Measurements from ENCODE around the gene PPFIBP1. TPM values are rescaled to one million over a fixed set of nuclear protein-coding genes. Genes with fewer than 3 reads are reported as not detected.

PPFIBP1 gene
- total and polyA plus RNA-seq, 9 of the 15 experiments (the other 6 are each of a cell fraction or from before 2014, with no cell fraction given), result 0.46 to 3.5 (median 1.8) TPM

DNA sequence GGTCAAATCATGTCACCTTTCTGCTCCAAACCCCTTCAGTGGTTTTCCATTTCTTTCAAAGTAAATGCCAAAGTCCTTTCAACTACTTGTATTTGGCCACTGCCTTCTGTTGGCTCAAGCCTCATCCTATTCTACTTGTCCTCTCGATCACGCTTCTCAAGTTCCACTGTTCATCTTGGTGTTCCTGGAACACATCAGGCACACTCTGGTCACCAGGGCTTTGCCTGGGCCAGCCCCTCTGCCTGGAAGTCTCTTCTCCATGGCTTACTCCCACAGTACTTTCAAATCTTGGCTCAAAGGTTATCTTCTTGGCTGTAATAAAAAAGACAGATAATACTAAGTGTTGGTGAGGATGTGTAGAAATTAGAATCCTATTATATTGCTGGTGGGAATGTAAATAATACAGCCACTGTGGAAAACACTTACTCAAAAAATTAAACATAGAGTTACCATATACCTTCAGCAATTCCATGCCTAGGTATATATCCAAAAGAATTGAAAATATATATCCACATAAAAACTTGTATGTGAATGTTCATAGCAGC lies 17.3 kb upstream of the PPFIBP1 start (continued):
- TF ChIP-seq, protein P1, sequence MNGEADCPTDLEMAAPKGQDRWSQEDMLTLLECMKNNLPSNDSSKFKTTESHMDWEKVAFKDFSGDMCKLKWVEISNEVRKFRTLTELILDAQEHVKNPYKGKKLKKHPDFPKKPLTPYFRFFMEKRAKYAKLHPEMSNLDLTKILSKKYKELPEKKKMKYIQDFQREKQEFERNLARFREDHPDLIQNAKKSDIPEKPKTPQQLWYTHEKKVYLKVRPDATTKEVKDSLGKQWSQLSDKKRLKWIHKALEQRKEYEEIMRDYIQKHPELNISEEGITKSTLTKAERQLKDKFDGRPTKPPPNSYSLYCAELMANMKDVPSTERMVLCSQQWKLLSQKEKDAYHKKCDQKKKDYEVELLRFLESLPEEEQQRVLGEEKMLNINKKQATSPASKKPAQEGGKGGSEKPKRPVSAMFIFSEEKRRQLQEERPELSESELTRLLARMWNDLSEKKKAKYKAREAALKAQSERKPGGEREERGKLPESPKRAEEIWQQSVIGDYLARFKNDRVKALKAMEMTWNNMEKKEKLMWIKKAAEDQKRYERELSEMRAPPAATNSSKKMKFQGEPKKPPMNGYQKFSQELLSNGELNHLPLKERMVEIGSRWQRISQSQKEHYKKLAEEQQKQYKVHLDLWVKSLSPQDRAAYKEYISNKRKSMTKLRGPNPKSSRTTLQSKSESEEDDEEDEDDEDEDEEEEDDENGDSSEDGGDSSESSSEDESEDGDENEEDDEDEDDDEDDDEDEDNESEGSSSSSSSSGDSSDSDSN (IDR thresholded peaks at IDR 0.05; ENCODE audit: borderline replicate concordance in 1 of 2, low read depth in 2 of 2, low read length in 2 of 2), result no peak
- TF ChIP-seq, protein P2, sequence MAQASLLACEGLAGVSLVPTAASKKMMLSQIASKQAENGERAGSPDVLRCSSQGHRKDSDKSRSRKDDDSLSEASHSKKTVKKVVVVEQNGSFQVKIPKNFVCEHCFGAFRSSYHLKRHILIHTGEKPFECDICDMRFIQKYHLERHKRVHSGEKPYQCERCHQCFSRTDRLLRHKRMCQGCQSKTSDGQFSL (CRISPR knock-in tag; IDR thresholded peaks at IDR 0.05), result no peak
- TF ChIP-seq, protein P2 (tag; IDR thresholded peaks at IDR 0.05), result no peak

DNA sequence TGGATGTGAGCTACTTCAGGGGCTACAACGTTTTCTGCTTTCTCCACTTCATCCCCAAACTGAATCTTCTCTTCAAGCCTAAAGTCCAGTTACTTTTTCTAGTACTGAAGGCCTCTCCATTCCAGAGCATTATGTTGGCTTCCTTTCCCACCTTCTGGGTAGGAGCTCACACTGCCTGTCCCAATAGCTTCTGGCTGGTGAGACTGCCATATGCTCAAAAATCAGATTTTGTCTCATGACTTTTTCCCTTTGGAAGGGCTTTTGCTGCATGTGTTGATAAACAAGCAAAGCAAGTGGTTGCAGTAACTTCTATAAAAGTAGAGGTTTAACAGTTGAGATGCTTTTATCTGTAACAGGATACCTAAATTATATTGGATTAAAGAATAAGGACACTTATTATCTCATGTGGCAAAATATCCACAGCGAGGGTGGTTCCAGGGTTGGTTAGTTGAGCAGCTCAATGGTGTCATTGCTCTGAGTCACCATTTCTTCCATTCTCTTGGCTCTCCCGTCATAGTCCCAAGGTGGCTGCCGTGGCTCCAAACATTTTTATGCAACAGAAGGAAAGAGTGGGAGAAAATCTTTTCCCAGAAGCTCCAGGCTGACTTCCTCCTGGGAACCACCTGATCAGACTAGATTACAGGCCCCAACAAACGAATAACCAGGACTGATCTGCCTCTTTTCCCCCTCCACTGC lies 15.1 kb upstream of the PPFIBP1 start:
- Histone ChIP-seq H3K36me3 (ENCODE audit: control insufficient read depth, insufficient read depth, low read length) (no peaks in the 10 kb centered on the region), H3K4me2 (ENCODE audit: insufficient read depth, low read length) (no peak overlapping the region), H3K9me3 (replicated peaks; ENCODE audit: control insufficient read depth, insufficient read depth, low read depth, low read length) (no peaks in the 10 kb centered on the region), H3K27ac (ENCODE audit: extremely low read depth, low read depth, low read length) (no peak overlapping the region), H3K4me3 (no peak overlapping the region), H2AFZ (ENCODE audit: low read depth, low read length) (no peak overlapping the region), H3K79me2 (ENCODE audit: control insufficient read depth, insufficient read depth, low read length) (no peaks in the 10 kb centered on the region), H3K9ac (ENCODE audit: insufficient read depth in 1 of 2, low read depth in 2 of 2, low read length in 2 of 2) (no peak overlapping the region), H3K9me1 (ENCODE audit: control insufficient read depth, insufficient read depth, low read length) (no peaks in the 10 kb centered on the region), H4K20me1 (replicated peaks; ENCODE audit: control insufficient read depth, insufficient read depth, low read length) (no peaks in the 10 kb centered on the region), H3K27me3 (ENCODE audit: control insufficient read depth in 2 of 2, insufficient read depth in 2 of 2, low read length in 2 of 2) (no peaks in the 10 kb centered on the region; a peak in 1 of 5 replicates), H3K4me1 (replicated peaks in 1 of 2; ENCODE audit: control insufficient read depth in 2 of 2, insufficient read depth in 2 of 2, low read length in 2 of 2) (no peaks in the 10 kb centered on the region)
- ATAC-seq (no peak), FAIRE-seq (no peak), DNase-seq (ENCODE audit: extremely low read depth in 1 of 4, low spot score in 3 of 4) (no peak)
- no TSS peak for BruUV-seq (replicated peaks)
- ChIA-PET CTCF (ENCODE audit: low intra/inter-chr PET ratio) (no interaction called here), POLR2A (interaction anchor here (1.0 kb wide), 1 partner anchor 15 kb away, joined by 3 read pairs; the partner anchor contains the start of gene PPFIBP1)
- in situ Hi-C loops (cut with MboI) (no loop called here), intact Hi-C loops (cut with micrococcal nuclease) (no loop called here)
- WGBS (ENCODE audit: insufficient coverage, low coverage, missing lambda C conversion rate), result 1% methylated on average over 5 of the region's 5 CpGs
- TF ChIP-seq BRCA1 (IDR thresholded peaks at IDR 0.05) (no peak), BRCA1 (CRISPR knock-in tag; IDR thresholded peaks at IDR 0.05) (no peak), ZNF217 (CRISPR knock-in tag; IDR thresholded peaks at IDR 0.05) (no peak), SIX5 (IDR thresholded peaks at IDR 0.05; ENCODE audit: borderline replicate concordance in 1 of 2, insufficient read depth in 1 of 2, low read depth in 1 of 2, low read length in 2 of 2) (no peak), POLR2AphosphoS2 (IDR thresholded peaks at IDR 0.05; ENCODE audit: low read length) (no peak)

Data from K562 (cell line).